Glutamatergic neuron (in vitro differentiated cells): Measurements from ENCODE around the gene LCOR. TPM values are rescaled to one million over a fixed set of nuclear protein-coding genes. Genes with fewer than 3 reads are reported as not detected.

Experiments used
- DNase-seq: peaks from one replicate; pipeline ENCODE4 v3.0.0; 2022
- H3K27ac Mint-ChIP-seq: one replicate; pipeline ENCODE4 v1.8.0; 2020; ENCODE audit warnings: mild to moderate bottlenecking, mixed read lengths, inconsistent platforms; ENCODE audit not compliant: unreplicated experiment
- H3K27me3 Mint-ChIP-seq: one replicate; pipeline ENCODE4 v1.8.0; 2020; ENCODE audit warnings: mild to moderate bottlenecking, moderate library complexity, mixed read lengths, inconsistent platforms; ENCODE audit not compliant: unreplicated experiment
- H3K36me3 Mint-ChIP-seq: one replicate; pipeline ENCODE4 v1.8.0; 2020; ENCODE audit warnings: mild to moderate bottlenecking, mixed read lengths, inconsistent platforms; ENCODE audit not compliant: unreplicated experiment
- H3K4me1 Mint-ChIP-seq: one replicate; pipeline ENCODE4 v1.8.0; 2020; ENCODE audit warnings: mild to moderate bottlenecking, low read depth, mixed read lengths, inconsistent platforms; ENCODE audit not compliant: unreplicated experiment
- H3K4me3 Mint-ChIP-seq: one replicate; pipeline ENCODE4 v1.8.0; 2020; ENCODE audit warnings: mild to moderate bottlenecking, mixed read lengths, inconsistent platforms; ENCODE audit not compliant: unreplicated experiment
- H3K9me3 Mint-ChIP-seq: one replicate; pipeline ENCODE4 v1.8.0; 2020; ENCODE audit warnings: mild to moderate bottlenecking, moderate library complexity, mixed read lengths, inconsistent platforms; ENCODE audit not compliant: unreplicated experiment
- total RNA-seq: library from RNA; stranded (reverse); fragmentation: NEBNext Ultra II Directional; extraction: Animal tissue kit (Norgen Biotek cat#: 25700); gene quantifications from one replicate; pipeline ENCODE4 v1.2.1, GENCODE V29; 2021; ENCODE audit not compliant: unreplicated experiment
- TF ChIP-seq, protein P1 (sequence below): fragments of 200-600 bp; sonication (generic); IDR thresholded peaks from one replicate; pipeline ENCODE4 v1.5.0; 2021; ENCODE audit not compliant: partially characterized antibody, unreplicated experiment

LCOR gene
- total RNA-seq, 1 donor from 2014 or later = 132 TPM

DNA sequence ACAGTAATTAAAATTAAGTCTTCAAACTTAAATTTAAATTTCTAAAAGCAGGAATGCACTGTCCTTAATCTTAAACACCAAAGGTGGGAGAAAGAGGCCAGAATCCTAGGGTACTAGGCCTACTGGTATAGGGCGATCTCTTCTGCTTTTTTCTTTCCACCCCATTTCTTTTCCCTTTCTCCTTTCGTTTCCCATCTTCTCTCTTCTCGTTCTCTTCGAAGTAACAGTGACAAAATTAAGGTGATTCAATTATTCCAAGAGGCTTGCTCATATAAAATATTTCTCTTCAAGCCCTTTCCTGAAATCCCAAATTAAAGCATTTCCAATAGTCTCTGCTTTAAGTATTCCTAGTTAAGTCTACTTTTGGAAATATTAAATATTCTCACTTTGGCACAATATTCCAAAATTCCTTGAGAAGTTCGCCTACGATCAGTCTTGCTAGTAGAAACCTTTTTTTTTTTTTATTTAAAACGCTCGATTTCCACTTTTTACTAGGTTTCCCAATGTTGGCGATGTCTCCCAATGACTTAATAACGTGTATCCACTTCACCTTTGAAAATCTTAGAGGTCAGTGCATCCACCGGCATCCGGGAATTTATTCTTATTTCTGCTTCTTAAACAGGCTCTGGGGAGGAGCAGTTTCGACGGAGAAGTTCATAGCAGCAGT is 765 bp upstream of the LCOR start:
- Mint-ChIP-seq H3K4me1 (peaks cover 12% of the 10 kb centered on the region), H3K36me3 (no peaks in the 10 kb centered on the region), H3K9me3 (peaks cover 13% of the 10 kb centered on the region), H3K4me3 (peak overlapping the region; percentile 88), H3K27ac (peak overlapping the region; percentile 83), H3K27me3 (peaks cover 14% of the 10 kb centered on the region)
- no peak for DNase-seq
- TF ChIP-seq, protein P1, sequence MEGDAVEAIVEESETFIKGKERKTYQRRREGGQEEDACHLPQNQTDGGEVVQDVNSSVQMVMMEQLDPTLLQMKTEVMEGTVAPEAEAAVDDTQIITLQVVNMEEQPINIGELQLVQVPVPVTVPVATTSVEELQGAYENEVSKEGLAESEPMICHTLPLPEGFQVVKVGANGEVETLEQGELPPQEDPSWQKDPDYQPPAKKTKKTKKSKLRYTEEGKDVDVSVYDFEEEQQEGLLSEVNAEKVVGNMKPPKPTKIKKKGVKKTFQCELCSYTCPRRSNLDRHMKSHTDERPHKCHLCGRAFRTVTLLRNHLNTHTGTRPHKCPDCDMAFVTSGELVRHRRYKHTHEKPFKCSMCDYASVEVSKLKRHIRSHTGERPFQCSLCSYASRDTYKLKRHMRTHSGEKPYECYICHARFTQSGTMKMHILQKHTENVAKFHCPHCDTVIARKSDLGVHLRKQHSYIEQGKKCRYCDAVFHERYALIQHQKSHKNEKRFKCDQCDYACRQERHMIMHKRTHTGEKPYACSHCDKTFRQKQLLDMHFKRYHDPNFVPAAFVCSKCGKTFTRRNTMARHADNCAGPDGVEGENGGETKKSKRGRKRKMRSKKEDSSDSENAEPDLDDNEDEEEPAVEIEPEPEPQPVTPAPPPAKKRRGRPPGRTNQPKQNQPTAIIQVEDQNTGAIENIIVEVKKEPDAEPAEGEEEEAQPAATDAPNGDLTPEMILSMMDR = no peak

DNA sequence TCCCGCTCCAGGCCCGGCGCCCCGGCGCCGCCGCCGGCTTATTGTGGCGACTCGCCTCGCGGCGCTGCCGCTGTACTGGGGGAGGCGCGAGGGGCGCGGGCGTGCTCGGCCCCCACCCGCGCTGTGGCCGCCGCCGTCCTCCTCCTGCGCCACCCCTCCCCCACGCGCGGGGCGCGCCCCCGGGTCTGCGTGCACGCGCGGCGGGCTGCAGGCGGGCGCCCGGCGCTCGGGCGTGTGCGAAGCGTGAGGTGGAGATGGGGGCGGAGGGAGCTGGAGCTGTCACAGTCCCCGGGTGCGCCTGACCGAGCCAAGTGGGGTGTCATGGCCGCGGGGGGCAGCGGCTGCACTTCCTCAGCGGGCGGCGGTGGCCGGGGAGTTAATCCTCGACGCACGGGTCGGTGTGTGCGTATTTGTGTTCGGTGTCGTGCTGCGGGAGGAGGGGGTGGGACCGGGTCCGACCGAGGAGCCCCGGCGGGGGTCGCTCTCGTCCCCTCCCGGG is 672 bp downstream of the LCOR start:
- Mint-ChIP-seq H3K9me3 (peaks cover 13% of the 10 kb centered on the region), H3K4me1 (peaks cover 15% of the 10 kb centered on the region), H3K36me3 (no peaks in the 10 kb centered on the region), H3K27me3 (peaks cover 11% of the 10 kb centered on the region), H3K27ac (peak overlapping the region; percentile 89), H3K4me3 (peak overlapping the region; percentile 82)
- peak; percentile 91 for DNase-seq
- TF ChIP-seq, protein P1 = no peak

DNA sequence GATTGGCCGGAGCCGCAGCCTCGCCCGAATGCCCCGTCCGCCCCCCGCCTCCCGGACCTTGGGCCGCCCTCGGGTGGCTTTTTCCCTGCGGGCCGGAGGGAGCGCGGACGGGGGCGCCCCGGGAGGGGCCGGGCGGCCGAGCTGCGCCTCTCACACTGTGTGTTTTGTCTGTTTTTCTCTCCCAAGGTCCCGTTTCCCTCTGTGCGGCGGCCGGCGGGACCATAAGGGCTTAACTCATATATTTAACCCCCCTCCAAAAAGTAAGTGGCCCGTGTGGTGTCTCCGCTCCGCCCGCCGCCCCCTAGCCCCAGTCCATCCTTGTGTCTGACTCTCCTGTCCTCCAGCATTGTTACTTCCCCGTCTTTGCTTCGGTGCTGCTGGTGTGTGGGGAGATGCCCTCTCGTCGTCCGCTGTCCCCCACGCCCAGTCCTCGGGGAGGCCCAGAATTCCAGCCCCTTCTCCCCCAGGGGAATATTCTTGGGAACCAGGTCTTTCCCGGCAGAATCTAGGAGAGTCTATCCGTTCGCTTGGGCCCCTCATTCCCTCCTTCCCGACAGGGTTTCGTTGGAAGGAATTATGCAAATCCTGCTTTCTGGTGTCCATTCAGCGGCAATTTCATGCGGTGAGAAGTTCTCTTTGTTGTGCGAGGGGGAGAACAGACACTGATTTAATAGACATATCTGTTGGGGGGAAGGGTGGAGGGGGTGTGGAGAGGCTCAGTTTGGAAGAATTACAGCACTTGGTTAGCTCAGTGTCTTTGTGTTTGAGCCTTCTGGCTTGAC is 1.3 kb downstream of the LCOR start:
- DNase-seq = peak; percentile 76
- no peaks in the 10 kb centered on the region for H3K36me3 Mint-ChIP-seq
- H3K9me3 Mint-ChIP-seq = peaks cover 13% of the 10 kb centered on the region

DNA sequence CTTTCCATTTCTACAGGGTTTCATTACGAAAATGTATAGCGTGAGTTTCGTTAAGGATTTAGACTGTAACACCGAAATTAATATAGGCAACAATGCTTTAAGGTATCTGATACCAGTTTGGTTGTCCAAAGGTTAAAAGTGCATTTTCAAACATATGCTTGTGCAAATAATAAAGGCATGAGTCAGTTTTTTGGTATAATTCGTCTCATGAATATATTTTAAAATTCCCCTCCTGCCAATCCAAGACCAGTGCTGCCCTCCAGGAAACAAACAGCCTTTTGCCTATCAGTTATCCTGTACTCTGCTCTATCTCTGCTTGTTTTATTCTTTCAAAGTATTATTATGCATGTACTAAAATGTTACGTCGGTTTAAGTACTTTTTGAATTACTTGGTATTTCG is 2.0 kb downstream of the LCOR start:
- H3K4me1 Mint-ChIP-seq = peaks cover 18% of the 10 kb centered on the region
- peak overlapping the region; percentile 99 for H3K4me3 Mint-ChIP-seq
- peaks cover 13% of the 10 kb centered on the region for H3K9me3 Mint-ChIP-seq
- no peak for DNase-seq
- peak overlapping the region; percentile 100 for H3K27ac Mint-ChIP-seq
- TF ChIP-seq, protein P1 = no peak
- H3K36me3 Mint-ChIP-seq = no peaks in the 10 kb centered on the region
- H3K27me3 Mint-ChIP-seq = peaks cover 12% of the 10 kb centered on the region

More for the DNA sequence above, 1.3 kb downstream of the LCOR start:
- peak overlapping the region; percentile 99 for H3K4me3 Mint-ChIP-seq
- H3K27ac Mint-ChIP-seq = peak overlapping the region; percentile 100
- peaks cover 16% of the 10 kb centered on the region for H3K4me1 Mint-ChIP-seq
- TF ChIP-seq, protein P1 = no peak
- H3K27me3 Mint-ChIP-seq = peaks cover 11% of the 10 kb centered on the region
